Measurements from ENCODE around the gene AURKB. TPM values are rescaled to one million over a fixed set of nuclear protein-coding genes. Genes with fewer than 3 reads are reported as not detected.
"Not testable (repeated sequence)": the region's sequence is repeated elsewhere in the genome, so short reads cannot be mapped to it uniquely, and the experiment has no call there.

The AURKB gene
- total RNA-seq, 1 experiment from 2014 or later, result 64.1 TPM

- DNase-seq (ENCODE audit: extremely low read depth, low read depth), result no peak
Measured at GRCh38 chr17:8189041-8189710, 21.2 kb downstream of the AURKB start.

GRCh38 chr17:8188263-8188839 lies 22.0 kb downstream of the AURKB start:
- DNase-seq (ENCODE audit: extremely low read depth, low read depth), result no peak

GRCh38 chr17:8187517-8188262 lies 22.7 kb downstream of the AURKB start:
- peak; percentile 99 for DNase-seq (ENCODE audit: extremely low read depth, low read depth)

- DNase-seq (ENCODE audit: extremely low read depth, low read depth), result peak; percentile 96
Measured at GRCh38 chr17:8186787-8187516, 23.4 kb downstream of the AURKB start.

- DNase-seq (ENCODE audit: extremely low read depth, low read depth), result no peak
Measured at GRCh38 chr17:8186446-8186786, 24.0 kb downstream of the AURKB start.

- DNase-seq (ENCODE audit: extremely low read depth, low read depth), result peak; percentile 77
Measured at GRCh38 chr17:8185582-8186445, 24.6 kb downstream of the AURKB start.

- DNase-seq (ENCODE audit: extremely low read depth, low read depth), result no peak
Measured at GRCh38 chr17:8176998-8177731, 33.2 kb downstream of the AURKB start.

- DNase-seq (ENCODE audit: extremely low read depth, low read depth), result peak; percentile 88
Measured at GRCh38 chr17:8176197-8176940, 34.0 kb downstream of the AURKB start, which contains the start of gene TMEM107. Gene TMEM107 (minus strand): TSS chr17:8176380. CDS start chr17:8176286, 94 bp downstream.

- no peak for DNase-seq (ENCODE audit: extremely low read depth, low read depth)
Measured at GRCh38 chr17:8175795-8176196, 34.6 kb downstream of the AURKB start.

- no peak for DNase-seq (ENCODE audit: extremely low read depth, low read depth)
Measured at GRCh38 chr17:8173871-8174322, 36.5 kb downstream of the AURKB start.

- peak; percentile 99 for DNase-seq (ENCODE audit: extremely low read depth, low read depth)
Measured at GRCh38 chr17:8173056-8173870, 37.1 kb downstream of the AURKB start.

- DNase-seq (ENCODE audit: extremely low read depth, low read depth), result not testable (repeated sequence)
Measured at GRCh38 chr17:8170186-8170585, 40.2 kb downstream of the AURKB start.

GRCh38 chr17:8167526-8167925 lies 42.8 kb downstream of the AURKB start:
- DNase-seq (ENCODE audit: extremely low read depth, low read depth), result no peak

- DNase-seq (ENCODE audit: extremely low read depth, low read depth), result no peak
Measured at GRCh38 chr17:8166731-8167130, 43.6 kb downstream of the AURKB start.

GRCh38 chr17:8164815-8165131 lies 45.6 kb downstream of the AURKB start:
- DNase-seq (ENCODE audit: extremely low read depth, low read depth), result no peak

- no peak for DNase-seq (ENCODE audit: extremely low read depth, low read depth)
Measured at GRCh38 chr17:8163978-8164814, 46.2 kb downstream of the AURKB start.

Measured in NCI-H460 (cell line).